ENCODE results near the gene NANS. TPM values are rescaled to one million over a fixed set of nuclear protein-coding genes. Genes with fewer than 3 reads are reported as not detected.

The NANS gene
- polyA plus RNA-seq, 1 donor (not counting 4 experiments of a cell fraction or from before 2014, with no cell fraction given) = 63.1 TPM

GRCh38 chr9:98085058-98085457, 28.5 kb downstream of the NANS start:
- no peak overlapping the region for H3K9ac ChIP-seq (ENCODE audit: control insufficient read depth, extremely low read depth, insufficient read depth, low read length)
- FAIRE-seq (no peak), DNase-seq (ENCODE audit: low read depth, low spot score) (no peak)
- no peak for TF ChIP-seq EZH2 (IDR thresholded peaks at IDR 0.05; ENCODE audit: low read length)
- TF ChIP-seq, protein P1, sequence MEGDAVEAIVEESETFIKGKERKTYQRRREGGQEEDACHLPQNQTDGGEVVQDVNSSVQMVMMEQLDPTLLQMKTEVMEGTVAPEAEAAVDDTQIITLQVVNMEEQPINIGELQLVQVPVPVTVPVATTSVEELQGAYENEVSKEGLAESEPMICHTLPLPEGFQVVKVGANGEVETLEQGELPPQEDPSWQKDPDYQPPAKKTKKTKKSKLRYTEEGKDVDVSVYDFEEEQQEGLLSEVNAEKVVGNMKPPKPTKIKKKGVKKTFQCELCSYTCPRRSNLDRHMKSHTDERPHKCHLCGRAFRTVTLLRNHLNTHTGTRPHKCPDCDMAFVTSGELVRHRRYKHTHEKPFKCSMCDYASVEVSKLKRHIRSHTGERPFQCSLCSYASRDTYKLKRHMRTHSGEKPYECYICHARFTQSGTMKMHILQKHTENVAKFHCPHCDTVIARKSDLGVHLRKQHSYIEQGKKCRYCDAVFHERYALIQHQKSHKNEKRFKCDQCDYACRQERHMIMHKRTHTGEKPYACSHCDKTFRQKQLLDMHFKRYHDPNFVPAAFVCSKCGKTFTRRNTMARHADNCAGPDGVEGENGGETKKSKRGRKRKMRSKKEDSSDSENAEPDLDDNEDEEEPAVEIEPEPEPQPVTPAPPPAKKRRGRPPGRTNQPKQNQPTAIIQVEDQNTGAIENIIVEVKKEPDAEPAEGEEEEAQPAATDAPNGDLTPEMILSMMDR (optimal IDR thresholded peaks at IDR 0.05 in 1 of 3, IDR thresholded peaks at IDR 0.05 in 1 of 3, conservative IDR thresholded peaks at IDR 0.05 in 1 of 3; ENCODE audit: extremely low read depth in 1 of 3, insufficient read depth in 2 of 3, low read length in 3 of 3) = no peak
- H3K9me3 ChIP-seq (ENCODE audit: control insufficient read depth, low read depth, low read length) = no peaks in the 10 kb centered on the region
- no peak overlapping the region for H2AFZ ChIP-seq (ENCODE audit: control insufficient read depth, low read length)
- H3K36me3 ChIP-seq (ENCODE audit: control insufficient read depth in 2 of 2, extremely low read depth in 1 of 2, insufficient read depth in 2 of 2, low read length in 2 of 2) = peaks cover 18 to 37% of the 10 kb centered on the region in 2 experiments
- H3K27me3 ChIP-seq (ENCODE audit: control insufficient read depth, extremely low read depth, insufficient read depth, low read length) = no peaks in the 10 kb centered on the region
- peaks cover 2% of the 10 kb centered on the region for H4K20me1 ChIP-seq (ENCODE audit: control insufficient read depth, extremely low read depth, insufficient read depth, low read length)
- no peaks in the 10 kb centered on the region for H3K9me1 ChIP-seq (ENCODE audit: control insufficient read depth, extremely low read depth, insufficient read depth, low read length)
- peaks cover 11% of the 10 kb centered on the region for H3K4me1 ChIP-seq (ENCODE audit: control insufficient read depth, extremely low read depth, insufficient read depth, low read length)
- dilution Hi-C loops (cut with MboI; ENCODE audit: extremely low pct_ligation_motif_present, low sequenced_read_pairs) = no loop called here
- no peak overlapping the region for H3K4me2 ChIP-seq (ENCODE audit: control insufficient read depth, extremely low read depth, insufficient read depth, low read depth, low read length)
- no peak overlapping the region for H3K27ac ChIP-seq (ENCODE audit: control insufficient read depth, insufficient read depth, low read length)
- H3K79me2 ChIP-seq (ENCODE audit: control insufficient read depth, insufficient read depth, low read length) = no peaks in the 10 kb centered on the region
- H3K4me3 ChIP-seq (ENCODE audit: control insufficient read depth in 2 of 3, extremely low read depth in 1 of 3, insufficient read depth in 2 of 3, low read depth in 1 of 3, low read length in 3 of 3) = no peak overlapping the region

GRCh38 chr9:98085944-98086343, 29.4 kb downstream of the NANS start:
- no peaks in the 10 kb centered on the region for H3K79me2 ChIP-seq (ENCODE audit: control insufficient read depth, insufficient read depth, low read length)
- DNase-seq (ENCODE audit: low read depth, low spot score) (no peak), FAIRE-seq (no peak)
- no peak overlapping the region for H3K4me2 ChIP-seq (ENCODE audit: control insufficient read depth, extremely low read depth, insufficient read depth, low read depth, low read length)
- TF ChIP-seq EZH2 (IDR thresholded peaks at IDR 0.05; ENCODE audit: low read length) = no peak
- TF ChIP-seq, protein P1 (optimal IDR thresholded peaks at IDR 0.05 in 1 of 3, IDR thresholded peaks at IDR 0.05 in 1 of 3, conservative IDR thresholded peaks at IDR 0.05 in 1 of 3; ENCODE audit: extremely low read depth in 1 of 3, insufficient read depth in 2 of 3, low read length in 3 of 3) = no peak
- no peaks in the 10 kb centered on the region for H3K27me3 ChIP-seq (ENCODE audit: control insufficient read depth, extremely low read depth, insufficient read depth, low read length)
- peaks cover 16 to 35% of the 10 kb centered on the region in 2 experiments for H3K36me3 ChIP-seq (ENCODE audit: control insufficient read depth in 2 of 2, extremely low read depth in 1 of 2, insufficient read depth in 2 of 2, low read length in 2 of 2)
- peaks cover 2% of the 10 kb centered on the region for H4K20me1 ChIP-seq (ENCODE audit: control insufficient read depth, extremely low read depth, insufficient read depth, low read length)
- no peak overlapping the region for H2AFZ ChIP-seq (ENCODE audit: control insufficient read depth, low read length)
- dilution Hi-C loops (cut with MboI; ENCODE audit: extremely low pct_ligation_motif_present, low sequenced_read_pairs) = no loop called here
- peaks cover 11% of the 10 kb centered on the region for H3K4me1 ChIP-seq (ENCODE audit: control insufficient read depth, extremely low read depth, insufficient read depth, low read length)
- no peaks in the 10 kb centered on the region for H3K9me1 ChIP-seq (ENCODE audit: control insufficient read depth, extremely low read depth, insufficient read depth, low read length)
- no peaks in the 10 kb centered on the region for H3K9me3 ChIP-seq (ENCODE audit: control insufficient read depth, low read depth, low read length)
- H3K27ac ChIP-seq (ENCODE audit: control insufficient read depth, insufficient read depth, low read length) = no peak overlapping the region
- no peak overlapping the region for H3K9ac ChIP-seq (ENCODE audit: control insufficient read depth, extremely low read depth, insufficient read depth, low read length)
- H3K4me3 ChIP-seq (ENCODE audit: control insufficient read depth in 2 of 3, extremely low read depth in 1 of 3, insufficient read depth in 2 of 3, low read depth in 1 of 3, low read length in 3 of 3) = no peak overlapping the region
